HCT116 (cell line): ENCODE data around the gene RAI1. TPM values are rescaled to one million over a fixed set of nuclear protein-coding genes. Genes with fewer than 3 reads are reported as not detected.

Source experiments
- ATAC-seq: fragments of 200-7000 bp; cut with Tn5 transposase; 2 replicates; pipeline ENCODE4 v1.9.1; 2020; ENCODE audit warnings: mild to moderate bottlenecking, moderate library complexity
- BruUV-seq: library from RNA; stranded (reverse); fragments of 400-500 nt; replicated peaks from 2 replicates; lab custom pipeline; 2021; lab: Mats Ljungman, UMichigan
- CTCF ChIA-PET: fragments of 300-600 bp; sonication (Branson Sonifier 250); formaldehyde crosslinking; loops from one replicate; lab custom pipeline; 2021; ENCODE audit warnings: antibody characterized with exemption; lab: Charles Lee
- POLR2A ChIA-PET: fragments of 300-600, 350-600 bp; sonication (Branson Sonifier 250); formaldehyde crosslinking; loops from one replicate; lab custom pipeline; 2021; ENCODE audit warnings: antibody characterized with exemption; lab: Charles Lee
- RAD21 ChIA-PET, 2 experiments: fragments of 300-600 bp; sonication (Branson Sonifier 250); formaldehyde crosslinking; loops; one replicate each; lab custom pipeline; 2023; ENCODE audit warnings: low total read pairs in 2 of 2; ENCODE audit not compliant: uncharacterized antibody in 2 of 2, unreplicated experiment in 2 of 2, low non-redundant PET in 1 of 2; lab: Charles Lee
- DNase-seq: peaks from one replicate; pipeline ENCODE4 v3.0.0-alpha.2; 2010; ENCODE audit warnings: low read depth, low spot score
- H2AFZ ChIP-seq: fragments of 200-600 bp; shearing (Covaris generic), sonication (generic); 2 replicates; pipeline ENCODE4 v1.6.1; 2017; ENCODE audit warnings: low read depth, mixed run types, mixed read lengths, antibody characterized with exemption, low read length; ENCODE audit not compliant: poor library complexity, severe bottlenecking
- H3K27ac ChIP-seq: 2 replicates; pipeline ENCODE4 v1.5.1; 2012; ENCODE audit warnings: low read depth, low read length
- H3K27me3 ChIP-seq: fragments of 200-600 bp; sonication (generic); 2 replicates; pipeline ENCODE4 v1.6.1; 2016; ENCODE audit warnings: mixed run types, low read length, mixed read lengths; ENCODE audit not compliant: insufficient read depth
- H3K36me3 ChIP-seq, 2 experiments: fragments of 200-500 bp in 1 of 2; fragments of 200-600 bp in 1 of 2; sonication (Bioruptor generic) in 1 of 2; sonication (generic) in 1 of 2; 2 replicates each; pipeline versions ENCODE4 v1.5.1 to v1.6.1; 2014 to 2016; ENCODE audit warnings: low read length in 2 of 2, inconsistent platforms in 1 of 2, mixed read lengths in 1 of 2, mixed run types in 1 of 2; ENCODE audit not compliant: insufficient read depth in 2 of 2, control insufficient read depth in 1 of 2
- H3K4me1 ChIP-seq, 2 experiments: fragments of 200-600 bp in 1 of 2; sonication (generic) in 1 of 2; 2 replicates each; pipeline versions ENCODE4 v1.5.1 to v1.6.1; 2012 to 2017; ENCODE audit warnings: low read length in 2 of 2, inconsistent platforms in 1 of 2, mild to moderate bottlenecking in 1 of 2, mixed read lengths in 1 of 2, mixed run types in 1 of 2, moderate library complexity in 1 of 2; ENCODE audit not compliant: insufficient read depth in 2 of 2, control insufficient read depth in 1 of 2
- H3K4me2 ChIP-seq: fragments of 200-600 bp; sonication (generic); 2 replicates; pipeline ENCODE4 v1.6.1; 2017; ENCODE audit warnings: mixed run types, low read length, mixed read lengths
- H3K4me3 ChIP-seq, 2 experiments: fragments of 200-600 bp in 1 of 2; sonication (generic) in 1 of 2; replicated peaks in 1 of 2; 2 replicates each; pipeline ENCODE4 v1.5.1; 2011 to 2016; ENCODE audit warnings: low read length in 2 of 2, control low read depth in 1 of 2, low read depth in 1 of 2, mild to moderate bottlenecking in 1 of 2, mixed read lengths in 1 of 2, mixed run types in 1 of 2
- H3K79me2 ChIP-seq: fragments of 200-600 bp; sonication (generic); 2 replicates; pipeline ENCODE4 v1.6.1; 2017; ENCODE audit warnings: mild to moderate bottlenecking, mixed run types, low read length, moderate library complexity, mixed read lengths; ENCODE audit not compliant: insufficient read depth
- H3K9ac ChIP-seq: fragments of 200-600 bp; sonication (generic); 2 replicates; pipeline ENCODE4 v1.6.1; 2016; ENCODE audit warnings: low read length, mixed read lengths
- H3K9me2 ChIP-seq: fragments of 200-600 bp; sonication (generic), shearing (Covaris generic); 2 replicates; pipeline ENCODE4 v1.6.1; 2017; ENCODE audit warnings: mixed run types, mild to moderate bottlenecking, moderate library complexity; ENCODE audit not compliant: insufficient read depth
- H3K9me3 ChIP-seq, 2 experiments: fragments of 200-500 bp in 1 of 2; fragments of 200-600 bp in 1 of 2; sonication (Bioruptor generic) in 1 of 2; sonication (generic) in 1 of 2; 2 replicates each; pipeline ENCODE4 v1.6.1; 2014 to 2017; ENCODE audit warnings: low read length in 2 of 2, mixed read lengths in 2 of 2, inconsistent platforms in 1 of 2, low read depth in 1 of 2, mild to moderate bottlenecking in 1 of 2, mixed run types in 1 of 2, moderate library complexity in 1 of 2; ENCODE audit not compliant: control insufficient read depth in 1 of 2, insufficient read depth in 1 of 2
- H4K20me1 ChIP-seq: fragments of 200-600 bp; sonication (generic), shearing (Covaris generic); 2 replicates; pipeline ENCODE4 v1.6.1; 2017; ENCODE audit warnings: mixed run types, mild to moderate bottlenecking, moderate library complexity; ENCODE audit not compliant: insufficient read depth
- CBX3 ChIP-seq: IDR thresholded peaks from 2 replicates; pipeline ENCODE4 v1.6.1; 2012; ENCODE audit warnings: low read depth
- EGR1 ChIP-seq: IDR thresholded peaks from 2 replicates; pipeline ENCODE4 v1.6.1; 2012; ENCODE audit warnings: low read depth
- POLR2AphosphoS5 ChIP-seq: IDR thresholded peaks from 2 replicates; pipeline ENCODE4 v1.6.1; 2011; ENCODE audit warnings: mild to moderate bottlenecking, low read depth, low read length, moderate library complexity
- RAD21 ChIP-seq: IDR thresholded peaks from 2 replicates; pipeline ENCODE4 v1.6.1; 2012; ENCODE audit warnings: low read depth, mild to moderate bottlenecking
- intact Hi-C: fragments of 100-400 bp; cut with micrococcal nuclease; formaldehyde crosslinking; loops from 2 replicates; pipeline ENCODE4 v1.10.0; 2022
- total RNA-seq: library from RNA; stranded (reverse); gene quantifications from one replicate; pipeline ENCODE4 v1.2.1, GENCODE V29; 2021; ENCODE audit not compliant: unreplicated experiment
- TF ChIP-seq, protein P1 (sequence below), 3 experiments: fragments of 200-600 bp in 1 of 3; sonication (generic) in 1 of 3; IDR thresholded peaks in 2 of 3; conservative IDR thresholded peaks in 1 of 3; 2 replicates each; pipeline ENCODE4 v1.5.1; 2012 to 2017; ENCODE audit warnings: low read depth in 2 of 3, low read length in 2 of 3, antibody characterized with exemption in 1 of 3, borderline replicate concordance in 1 of 3, control low read depth in 1 of 3, mild to moderate bottlenecking in 1 of 3, mixed read lengths in 1 of 3, mixed run types in 1 of 3, moderate library complexity in 1 of 3; ENCODE audit not compliant: insufficient read depth in 1 of 3

RAI1 gene
- total RNA-seq, 1 experiment from 2014 or later = 38.5 TPM

- TF ChIP-seq, protein P1, sequence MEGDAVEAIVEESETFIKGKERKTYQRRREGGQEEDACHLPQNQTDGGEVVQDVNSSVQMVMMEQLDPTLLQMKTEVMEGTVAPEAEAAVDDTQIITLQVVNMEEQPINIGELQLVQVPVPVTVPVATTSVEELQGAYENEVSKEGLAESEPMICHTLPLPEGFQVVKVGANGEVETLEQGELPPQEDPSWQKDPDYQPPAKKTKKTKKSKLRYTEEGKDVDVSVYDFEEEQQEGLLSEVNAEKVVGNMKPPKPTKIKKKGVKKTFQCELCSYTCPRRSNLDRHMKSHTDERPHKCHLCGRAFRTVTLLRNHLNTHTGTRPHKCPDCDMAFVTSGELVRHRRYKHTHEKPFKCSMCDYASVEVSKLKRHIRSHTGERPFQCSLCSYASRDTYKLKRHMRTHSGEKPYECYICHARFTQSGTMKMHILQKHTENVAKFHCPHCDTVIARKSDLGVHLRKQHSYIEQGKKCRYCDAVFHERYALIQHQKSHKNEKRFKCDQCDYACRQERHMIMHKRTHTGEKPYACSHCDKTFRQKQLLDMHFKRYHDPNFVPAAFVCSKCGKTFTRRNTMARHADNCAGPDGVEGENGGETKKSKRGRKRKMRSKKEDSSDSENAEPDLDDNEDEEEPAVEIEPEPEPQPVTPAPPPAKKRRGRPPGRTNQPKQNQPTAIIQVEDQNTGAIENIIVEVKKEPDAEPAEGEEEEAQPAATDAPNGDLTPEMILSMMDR (IDR thresholded peaks at IDR 0.05 in 2 of 3, conservative IDR thresholded peaks at IDR 0.05 in 1 of 3; ENCODE audit: borderline replicate concordance in 1 of 3, insufficient read depth in 1 of 3, low read depth in 2 of 3, low read length in 2 of 3) = peak in 2 of 3 experiments; percentile 19 to 26; a peak in 1 of 6 replicates
- TF ChIP-seq RAD21 (no peak), EGR1 (no peak)
- TF ChIP-seq, all 23 proteins: peak for 5
These were observed 129.0 kb downstream of the RAI1 start (continued) for GRCh38 chr17:17810084-17810894.

GRCh38 chr17:17810895-17811248, 129.6 kb downstream of the RAI1 start:
- DNase-seq (no peak), ATAC-seq (no peak)
- H3K9me2 ChIP-seq = no peaks in the 10 kb centered on the region
- no peaks in the 10 kb centered on the region for H3K9me3 ChIP-seq
- H2AFZ ChIP-seq = no peak overlapping the region
- BruUV-seq = no TSS peak
- no peak overlapping the region for H3K4me3 ChIP-seq
- CTCF ChIA-PET = interaction anchor here (0.7 to 1.2 kb wide), 6 partner anchors 21 to 223 kb away, joined by 3 to 4 read pairs (median 3); no protein-coding TSS in a partner anchor
- peaks cover 13% of the 10 kb centered on the region; the same call in 1 of the 2 replicates for H3K79me2 ChIP-seq
- intact Hi-C loops = loop anchor here (5.0 kb wide), 1 partner anchor 221 kb away; no protein-coding TSS in a partner anchor
- POLR2A ChIA-PET = interaction anchor here (1.2 kb wide), 1 partner anchor 25 kb away, joined by 6 read pairs; no protein-coding TSS in a partner anchor
- RAD21 ChIA-PET = no interaction called here
- H3K4me1 ChIP-seq = peaks cover 8 to 29% of the 10 kb centered on the region in 2 experiments; a peak in 3 of 4 replicates
- H3K27me3 ChIP-seq = no peaks in the 10 kb centered on the region
- H3K9ac ChIP-seq = no peak overlapping the region
- no peaks in the 10 kb centered on the region for H4K20me1 ChIP-seq
- peak overlapping the region; percentile 45; the same call in 1 of the 2 replicates for H3K27ac ChIP-seq
- H3K4me2 ChIP-seq = no peak overlapping the region
- H3K36me3 ChIP-seq = peaks cover 8 to 41% of the 10 kb centered on the region in 2 experiments
- TF ChIP-seq CBX3 (no peak), POLR2AphosphoS5 (peak; percentile 30; the same call in 1 of the 2 replicates)
